IPS DF 4.7 (cell line): ENCODE results near the gene CLTCL1.
"Not testable (repeated sequence)": the region's sequence is repeated elsewhere in the genome, so short reads cannot be mapped to it uniquely, and the experiment has no call there.

Source experiments
- DNase-seq: peaks from one replicate; pipeline ENCODE4 v3.0.0-alpha.2; 2013; ENCODE audit warnings: low spot score; ENCODE audit errors: extremely low read depth

The CLTCL1 gene

GRCh38 chr22:19291580-19292457 lies at the start of gene CLTCL1:
CLTCL1 (minus strand) TSS chr22:19291719; CDS start chr22:19291641, 78 bp downstream.
- no peak for DNase-seq

DNA sequence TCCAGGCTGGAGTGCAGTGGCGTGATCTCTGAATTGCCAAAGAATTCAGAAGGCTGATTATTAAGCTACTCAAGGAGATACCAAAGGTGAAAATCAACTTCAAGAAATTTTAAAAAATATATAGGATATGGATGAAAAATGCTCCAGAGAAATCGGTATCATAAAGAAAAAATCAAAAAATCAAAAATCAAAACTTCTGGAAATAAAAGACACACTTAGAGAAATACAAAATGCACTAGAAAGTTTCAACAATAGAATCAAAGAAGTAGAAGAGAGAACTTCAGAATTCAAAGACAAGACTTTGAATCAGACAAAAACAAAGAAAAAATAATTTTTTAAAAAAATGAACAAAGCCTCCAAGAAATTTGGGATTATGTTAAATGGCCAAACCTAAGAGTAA lies 45.6 kb upstream of the CLTCL1 start:
- no peak for DNase-seq

DNA sequence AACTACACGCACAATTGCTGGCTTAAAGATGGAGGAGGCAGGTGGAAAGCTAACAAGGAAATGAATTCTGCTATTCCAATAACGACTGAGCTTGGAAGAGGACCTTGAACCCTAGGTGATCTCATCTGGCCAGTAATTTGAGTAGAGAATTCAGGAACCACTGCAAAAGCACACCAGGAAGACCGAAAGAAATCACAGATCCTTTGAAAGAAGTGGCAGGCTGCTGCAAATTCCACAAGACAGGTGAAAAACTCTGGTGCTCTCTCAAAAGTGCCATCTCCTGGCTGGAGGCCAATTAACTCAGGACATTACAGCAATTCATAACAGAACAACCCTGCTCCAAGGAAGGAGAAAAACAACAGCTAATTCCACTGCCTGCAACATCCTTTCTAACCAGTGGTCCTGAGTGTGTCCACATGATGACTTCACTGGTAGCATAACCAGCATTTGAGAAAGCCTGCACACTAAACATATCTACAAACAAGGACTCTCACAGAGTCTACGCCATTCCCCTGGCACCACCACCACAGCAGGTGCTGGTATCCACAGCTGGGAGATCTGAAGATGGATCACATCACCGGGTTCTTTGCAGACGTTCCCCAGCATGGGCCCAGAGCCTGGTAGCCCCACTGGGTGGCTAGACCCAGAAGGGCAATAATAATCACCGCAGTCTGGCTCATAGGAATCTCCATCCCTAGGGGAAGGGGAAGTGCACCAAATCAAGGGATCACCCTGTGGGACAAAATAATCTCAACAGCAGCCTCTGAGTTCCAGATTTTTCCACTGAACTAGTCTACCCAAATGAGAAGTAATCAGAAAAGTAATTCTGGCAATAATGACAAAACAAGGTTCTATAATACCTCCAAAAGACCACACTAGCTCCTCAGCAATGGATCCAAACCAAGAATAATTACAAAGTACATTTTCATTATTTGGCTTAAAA lies 44.9 kb upstream of the CLTCL1 start:
- DNase-seq = no peak

DNA sequence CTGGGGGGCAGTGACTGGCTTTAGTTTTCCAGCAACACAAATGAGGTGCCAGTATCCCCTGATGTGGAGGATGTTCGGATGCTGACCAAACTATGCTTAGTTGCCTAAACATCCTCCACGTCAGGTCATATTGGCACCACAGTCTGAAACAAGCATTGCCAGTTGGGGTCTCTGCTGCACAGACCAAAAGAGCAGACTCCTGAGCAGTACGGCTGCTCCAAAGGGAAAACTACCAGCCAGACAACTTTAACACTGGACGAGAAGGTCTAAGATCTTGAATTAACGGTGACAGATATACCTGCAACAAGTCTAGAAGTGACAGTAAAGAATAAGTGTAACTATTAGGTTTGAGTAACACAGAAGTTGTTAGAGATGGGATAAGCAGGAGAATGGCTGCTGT lies 40.5 kb upstream of the CLTCL1 start:
- DNase-seq = no peak

DNA sequence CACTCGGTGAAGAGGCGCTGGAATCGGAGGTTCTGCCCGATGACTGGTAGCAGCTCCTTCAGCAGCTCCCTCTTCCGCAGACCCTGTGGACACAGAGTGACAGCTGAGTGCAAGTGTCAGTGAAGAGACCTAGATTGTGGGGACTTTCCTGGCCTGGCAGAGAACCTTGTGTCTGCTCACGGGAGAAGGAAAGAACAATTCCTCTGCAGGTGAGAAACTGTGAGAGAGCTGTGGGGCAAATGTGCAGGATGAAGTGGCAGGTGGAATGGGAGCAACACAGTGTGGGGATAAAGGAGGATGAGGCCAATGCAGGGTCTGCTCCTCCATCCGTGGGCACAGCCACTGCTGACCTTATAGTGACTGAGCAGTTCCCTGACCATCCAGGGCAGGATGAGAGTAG lies 40.0 kb upstream of the CLTCL1 start:
- DNase-seq = no peak

GRCh38 chr22:19330865-19331418 lies 39.4 kb upstream of the CLTCL1 start:
- DNase-seq = no peak

DNA sequence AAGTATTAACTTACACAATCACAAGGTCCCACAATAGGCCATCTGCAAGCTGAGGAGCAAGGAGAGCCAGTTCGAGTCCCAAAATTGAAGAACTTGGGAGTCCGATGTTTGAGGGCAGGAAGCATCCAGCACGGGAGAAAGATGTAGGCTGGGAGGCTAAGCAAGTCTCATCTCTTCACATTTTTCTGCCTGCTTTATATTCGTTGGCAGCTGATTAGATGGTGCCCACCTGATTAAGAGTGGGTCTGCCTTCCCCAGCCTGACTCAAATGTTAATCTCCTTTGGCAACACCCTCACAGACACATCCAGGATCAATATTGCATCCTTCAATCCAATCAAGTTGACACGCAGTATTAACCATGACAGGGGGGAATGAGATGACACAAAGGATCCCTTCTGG lies 38.7 kb upstream of the CLTCL1 start:
- DNase-seq = not testable (repeated sequence)

- no peak for DNase-seq
Observed at GRCh38 chr22:19329454-19329853, 37.9 kb upstream of the CLTCL1 start.

- DNase-seq = no peak
Observed at GRCh38 chr22:19325296-19325948, 33.9 kb upstream of the CLTCL1 start.

DNA sequence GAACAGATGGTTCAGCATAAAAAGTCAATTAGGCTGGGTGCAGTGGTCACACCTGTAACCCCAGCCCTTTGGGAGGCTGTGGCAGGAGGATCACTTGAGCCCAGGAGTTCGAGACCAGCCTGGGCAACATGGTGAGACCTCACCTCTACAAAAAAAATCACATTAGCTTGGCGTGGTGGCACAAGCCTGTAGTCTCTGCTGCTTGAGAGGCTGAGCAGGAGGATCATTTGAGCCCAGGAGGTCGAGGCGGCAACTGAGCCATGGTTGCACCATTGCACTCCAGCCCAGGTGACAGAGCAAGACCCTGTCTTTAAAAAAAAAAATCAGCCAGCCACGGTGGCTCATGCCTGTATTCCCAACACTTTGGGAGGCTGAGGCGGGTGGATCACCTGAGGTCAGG lies 31.9 kb upstream of the CLTCL1 start:
- DNase-seq = not testable (repeated sequence)

DNA sequence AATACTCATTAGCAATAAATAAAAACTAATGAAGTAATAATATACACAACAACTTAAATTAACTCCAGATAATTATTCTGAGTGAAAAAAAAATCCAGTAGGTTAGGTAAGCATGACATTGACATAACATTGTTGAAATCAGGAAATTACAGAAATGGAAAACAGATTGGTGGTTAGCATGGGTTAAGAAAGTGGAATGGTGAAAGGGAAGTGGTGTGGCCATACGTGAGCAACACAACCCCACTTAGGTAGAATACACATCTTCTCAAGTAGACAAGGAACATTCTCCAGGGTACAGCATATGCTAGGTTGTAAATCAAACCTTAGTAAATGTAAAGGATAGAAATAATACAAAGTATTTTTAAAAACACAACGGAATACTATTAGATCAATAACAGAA lies 30.2 kb upstream of the CLTCL1 start:
- no peak for DNase-seq

DNA sequence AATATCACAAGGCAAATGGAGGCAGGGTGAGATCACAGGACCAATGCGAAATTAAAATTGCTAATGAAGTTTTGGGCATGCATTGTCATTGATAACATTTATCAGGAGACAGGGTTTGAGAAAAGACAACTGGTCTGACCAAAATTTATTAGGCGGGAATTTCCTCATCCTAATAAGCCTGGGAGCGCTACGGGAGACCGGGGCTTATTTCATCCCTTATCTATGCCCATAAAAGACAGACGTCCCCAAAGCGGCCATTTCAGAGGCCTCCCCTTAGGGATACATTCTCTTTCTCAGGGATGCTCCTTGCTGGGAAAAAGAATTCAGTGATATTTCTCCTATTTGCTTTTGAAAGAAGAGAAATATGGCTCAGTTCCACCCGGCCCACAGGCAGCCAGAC lies 28.6 kb upstream of the CLTCL1 start:
- not testable (repeated sequence) for DNase-seq

GRCh38 chr22:19319281-19319680 lies 27.8 kb upstream of the CLTCL1 start:
- DNase-seq = no peak

GRCh38 chr22:19317865-19318264 lies 26.3 kb upstream of the CLTCL1 start:
- no peak for DNase-seq

DNA sequence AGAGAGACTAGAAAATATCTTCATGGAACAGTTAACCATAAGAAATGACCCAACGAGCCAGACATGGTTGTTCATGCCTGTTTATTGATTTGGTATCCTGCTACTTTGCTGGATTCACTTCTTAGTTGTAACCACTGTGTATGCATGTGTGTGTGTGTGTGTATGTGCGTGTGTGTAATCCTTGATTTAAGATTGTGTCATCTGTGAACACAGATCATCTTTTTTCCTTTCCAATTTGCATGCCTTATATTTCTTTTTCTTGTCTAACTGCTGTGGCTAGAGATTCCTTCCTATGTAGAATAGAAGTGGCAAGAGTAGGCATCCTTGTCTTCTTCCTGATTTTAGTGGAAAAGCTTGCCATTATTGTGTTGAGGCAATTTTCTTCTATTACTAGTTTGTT lies 16.4 kb upstream of the CLTCL1 start:
- no peak for DNase-seq

DNA sequence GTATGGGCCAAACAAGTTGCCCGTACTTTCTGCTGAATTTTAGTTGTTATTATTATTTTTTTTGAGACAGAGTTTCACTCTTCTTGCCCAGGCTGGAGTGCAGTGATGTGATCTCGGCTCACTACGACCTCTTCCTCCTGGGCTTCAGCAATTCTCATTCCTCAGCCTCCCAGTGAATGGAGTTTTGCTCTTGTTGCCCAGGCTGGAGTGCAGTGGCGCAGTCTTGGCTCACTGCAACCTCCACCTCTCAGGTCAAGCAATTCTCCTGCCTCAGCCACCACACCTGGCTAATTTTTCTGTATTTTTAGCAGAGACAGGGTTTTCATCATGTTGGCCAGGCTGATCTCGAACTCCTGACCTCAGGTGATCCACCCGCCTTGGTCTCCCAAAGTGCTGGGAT lies 15.0 kb upstream of the CLTCL1 start:
- not testable (repeated sequence) for DNase-seq

GRCh38 chr22:19304547-19304946 lies 13.0 kb upstream of the CLTCL1 start:
- no peak for DNase-seq

- DNase-seq = no peak
Observed at GRCh38 chr22:19303785-19304184, 12.3 kb upstream of the CLTCL1 start.

DNA sequence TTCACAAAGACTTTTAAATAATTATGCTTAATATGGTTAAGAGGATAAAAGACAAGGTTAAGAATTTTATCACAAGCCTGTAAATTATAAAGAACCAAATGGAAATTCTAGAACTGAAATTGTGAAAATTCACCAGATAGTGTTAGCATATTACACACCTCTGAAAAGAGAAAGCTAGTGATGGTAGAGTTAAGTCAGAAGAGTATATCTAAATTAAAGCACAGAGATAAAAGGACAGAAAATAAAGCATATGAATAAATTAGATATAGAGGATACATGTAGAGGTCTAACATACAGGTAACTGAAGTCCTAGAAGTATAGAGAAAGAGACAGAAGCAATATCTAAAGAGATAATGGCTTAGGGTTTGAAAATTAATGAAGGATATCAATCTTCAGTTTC lies 4.2 kb upstream of the CLTCL1 start:
- no peak for DNase-seq

DNA sequence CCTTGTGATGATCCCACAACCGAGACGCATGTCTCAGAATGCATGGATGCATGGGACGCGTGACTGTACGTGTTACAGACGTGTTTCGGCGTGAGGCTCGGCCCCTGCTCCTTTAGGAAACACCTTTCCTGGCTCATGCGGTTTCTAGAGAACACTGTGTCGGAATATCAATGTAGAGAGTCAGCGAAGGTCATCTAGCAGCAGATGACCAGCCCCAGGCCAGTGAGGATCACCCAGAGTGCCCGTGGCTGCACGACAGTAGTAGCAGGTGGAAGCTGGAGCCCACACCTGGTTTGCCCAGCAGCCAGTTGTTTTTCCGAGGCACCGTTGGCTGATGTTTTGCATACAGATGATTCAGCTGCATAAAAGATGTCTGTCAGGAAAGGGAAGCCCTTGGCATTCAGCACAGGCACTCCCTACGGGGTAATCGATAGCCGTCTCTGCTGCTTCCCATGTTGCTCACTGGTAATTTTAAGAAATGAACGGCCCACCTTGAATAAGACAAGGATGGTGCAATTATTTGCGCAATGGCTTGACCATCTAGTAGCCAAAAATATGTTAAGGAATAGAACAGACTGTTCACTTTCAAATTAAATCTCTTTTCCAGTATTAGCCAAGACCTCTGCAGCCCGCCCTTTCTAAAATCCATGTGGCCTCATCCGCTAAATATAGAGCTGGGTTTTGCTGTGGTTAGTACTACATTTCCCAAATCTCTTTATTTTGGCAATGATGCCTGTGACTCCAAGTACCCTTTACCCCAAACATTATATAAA lies 1.1 kb upstream of the CLTCL1 start:
- DNase-seq = no peak

- DNase-seq = no peak
Observed at GRCh38 chr22:19291218-19291579, 320 bp downstream of the CLTCL1 start.
